ENCODE measurements around the gene AKR7A3.

AKR7A3 gene

DNA sequence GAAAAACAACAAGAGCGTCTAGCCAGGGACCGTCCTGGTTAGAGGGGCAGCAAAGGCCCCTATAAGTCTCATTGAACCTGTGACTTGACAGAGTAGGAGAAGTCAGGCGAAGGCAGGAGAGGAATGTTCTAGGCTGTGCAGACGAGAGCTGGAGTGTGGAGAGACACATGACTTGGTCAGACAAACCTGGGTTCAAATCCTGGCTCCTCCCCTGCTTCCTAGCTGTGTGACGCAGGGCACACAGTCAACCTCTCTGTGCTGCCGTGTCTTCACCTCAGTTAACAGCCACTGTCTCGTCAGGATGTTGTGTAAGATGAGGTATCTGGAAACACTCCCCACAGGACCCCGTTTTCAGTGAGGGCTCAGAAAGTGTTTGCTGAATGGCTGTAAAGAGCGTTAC is 39.2 kb upstream of the AKR7A3 start:
- H3K36me3 ChIP-seq: peaks cover 91% of the 10 kb centered on the region
- H3K4me1 ChIP-seq (ENCODE audit: control insufficient read depth in 1 of 2, insufficient read depth in 1 of 2, low read depth in 1 of 2, low read length in 1 of 2): no peaks in the 10 kb centered on the region

GRCh38 chr1:19327301-19327700 is 38.7 kb upstream of the AKR7A3 start:
- Histone ChIP-seq H3K27ac (no peak overlapping the region), H3K4me3 (ENCODE audit: low read depth in 1 of 2, low read length in 1 of 2) (no peak overlapping the region), H3K4me1 (ENCODE audit: control insufficient read depth in 1 of 2, insufficient read depth in 1 of 2, low read depth in 1 of 2, low read length in 1 of 2) (no peaks in the 10 kb centered on the region), H3K27me3 (no peaks in the 10 kb centered on the region), H3K9me3 (no peaks in the 10 kb centered on the region), H3K36me3 (peaks cover 90% of the 10 kb centered on the region)
- TF ChIP-seq, protein P1, sequence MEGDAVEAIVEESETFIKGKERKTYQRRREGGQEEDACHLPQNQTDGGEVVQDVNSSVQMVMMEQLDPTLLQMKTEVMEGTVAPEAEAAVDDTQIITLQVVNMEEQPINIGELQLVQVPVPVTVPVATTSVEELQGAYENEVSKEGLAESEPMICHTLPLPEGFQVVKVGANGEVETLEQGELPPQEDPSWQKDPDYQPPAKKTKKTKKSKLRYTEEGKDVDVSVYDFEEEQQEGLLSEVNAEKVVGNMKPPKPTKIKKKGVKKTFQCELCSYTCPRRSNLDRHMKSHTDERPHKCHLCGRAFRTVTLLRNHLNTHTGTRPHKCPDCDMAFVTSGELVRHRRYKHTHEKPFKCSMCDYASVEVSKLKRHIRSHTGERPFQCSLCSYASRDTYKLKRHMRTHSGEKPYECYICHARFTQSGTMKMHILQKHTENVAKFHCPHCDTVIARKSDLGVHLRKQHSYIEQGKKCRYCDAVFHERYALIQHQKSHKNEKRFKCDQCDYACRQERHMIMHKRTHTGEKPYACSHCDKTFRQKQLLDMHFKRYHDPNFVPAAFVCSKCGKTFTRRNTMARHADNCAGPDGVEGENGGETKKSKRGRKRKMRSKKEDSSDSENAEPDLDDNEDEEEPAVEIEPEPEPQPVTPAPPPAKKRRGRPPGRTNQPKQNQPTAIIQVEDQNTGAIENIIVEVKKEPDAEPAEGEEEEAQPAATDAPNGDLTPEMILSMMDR (IDR thresholded peaks at IDR 0.05): no peak

More for the DNA sequence above, 39.2 kb upstream of the AKR7A3 start:
- no peaks in the 10 kb centered on the region for H3K27me3 ChIP-seq
- no peak overlapping the region for H3K27ac ChIP-seq
- no peaks in the 10 kb centered on the region for H3K9me3 ChIP-seq
- H3K4me3 ChIP-seq (ENCODE audit: low read depth in 1 of 2, low read length in 1 of 2): no peak overlapping the region
- TF ChIP-seq, protein P1 (IDR thresholded peaks at IDR 0.05): no peak

DNA sequence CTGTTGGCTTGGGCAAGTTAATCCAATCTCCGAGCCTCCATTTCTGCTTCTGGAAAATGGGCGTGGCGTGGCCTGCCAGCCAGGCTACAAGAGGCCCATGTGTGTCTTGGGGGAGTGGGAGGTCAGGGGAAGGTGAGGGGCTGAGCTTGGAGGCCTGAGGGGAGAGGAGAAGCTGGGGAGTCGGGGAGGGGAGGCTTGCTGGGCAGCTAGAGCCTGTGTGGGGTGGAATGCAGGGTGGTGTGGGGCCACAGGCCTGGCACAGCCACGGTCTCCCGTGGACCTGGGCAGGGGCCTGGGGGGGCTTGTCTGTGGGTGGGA is 38.1 kb upstream of the AKR7A3 start:
- Histone ChIP-seq H3K27me3 (no peaks in the 10 kb centered on the region), H3K4me3 (ENCODE audit: low read depth in 1 of 2, low read length in 1 of 2) (no peak overlapping the region), H3K27ac (no peak overlapping the region), H3K36me3 (peaks cover 88% of the 10 kb centered on the region), H3K4me1 (ENCODE audit: control insufficient read depth in 1 of 2, insufficient read depth in 1 of 2, low read depth in 1 of 2, low read length in 1 of 2) (no peaks in the 10 kb centered on the region), H3K9me3 (no peaks in the 10 kb centered on the region)
- TF ChIP-seq, protein P1 (IDR thresholded peaks at IDR 0.05): no peak

GRCh38 chr1:19325958-19326747 is 37.6 kb upstream of the AKR7A3 start:
- TF ChIP-seq, protein P1 (IDR thresholded peaks at IDR 0.05): no peak
- H3K36me3 ChIP-seq: peaks cover 83% of the 10 kb centered on the region
- H3K27me3 ChIP-seq: no peaks in the 10 kb centered on the region
- H3K9me3 ChIP-seq: no peaks in the 10 kb centered on the region
- H3K27ac ChIP-seq: no peak overlapping the region
- H3K4me3 ChIP-seq (ENCODE audit: low read depth in 1 of 2, low read length in 1 of 2): no peak overlapping the region
- no peaks in the 10 kb centered on the region for H3K4me1 ChIP-seq (ENCODE audit: control insufficient read depth in 1 of 2, insufficient read depth in 1 of 2, low read depth in 1 of 2, low read length in 1 of 2)

- H3K4me1 ChIP-seq (ENCODE audit: control insufficient read depth in 1 of 2, insufficient read depth in 1 of 2, low read depth in 1 of 2, low read length in 1 of 2): no peaks in the 10 kb centered on the region
- no peak overlapping the region for H3K27ac ChIP-seq
- TF ChIP-seq, protein P1 (IDR thresholded peaks at IDR 0.05): no peak
- H3K4me3 ChIP-seq (ENCODE audit: low read depth in 1 of 2, low read length in 1 of 2): no peak overlapping the region
- peaks cover 76% of the 10 kb centered on the region for H3K36me3 ChIP-seq
- no peaks in the 10 kb centered on the region for H3K27me3 ChIP-seq
- H3K9me3 ChIP-seq: no peaks in the 10 kb centered on the region
These were observed 36.9 kb upstream of the AKR7A3 start for GRCh38 chr1:19325368-19325957.
